GM12875 (cell line): ENCODE data around the gene CDSN.
"Not testable (repeated sequence)": the region's sequence is repeated elsewhere in the genome, so short reads cannot be mapped to it uniquely, and the experiment has no call there.

Experiments used
- H3K4me3 ChIP-seq: one replicate; pipeline ENCODE4 v1.5.1; 2011; ENCODE audit warnings: low read depth, low read length, control low read depth
- TF ChIP-seq, protein P1 (sequence below): IDR thresholded peaks from 2 replicates; pipeline ENCODE4 v1.5.1; 2011; ENCODE audit warnings: low read depth, mild to moderate bottlenecking, control low read depth, inconsistent platforms, low read length, moderate library complexity, borderline replicate concordance; ENCODE audit not compliant: insufficient read depth

Gene CDSN

DNA sequence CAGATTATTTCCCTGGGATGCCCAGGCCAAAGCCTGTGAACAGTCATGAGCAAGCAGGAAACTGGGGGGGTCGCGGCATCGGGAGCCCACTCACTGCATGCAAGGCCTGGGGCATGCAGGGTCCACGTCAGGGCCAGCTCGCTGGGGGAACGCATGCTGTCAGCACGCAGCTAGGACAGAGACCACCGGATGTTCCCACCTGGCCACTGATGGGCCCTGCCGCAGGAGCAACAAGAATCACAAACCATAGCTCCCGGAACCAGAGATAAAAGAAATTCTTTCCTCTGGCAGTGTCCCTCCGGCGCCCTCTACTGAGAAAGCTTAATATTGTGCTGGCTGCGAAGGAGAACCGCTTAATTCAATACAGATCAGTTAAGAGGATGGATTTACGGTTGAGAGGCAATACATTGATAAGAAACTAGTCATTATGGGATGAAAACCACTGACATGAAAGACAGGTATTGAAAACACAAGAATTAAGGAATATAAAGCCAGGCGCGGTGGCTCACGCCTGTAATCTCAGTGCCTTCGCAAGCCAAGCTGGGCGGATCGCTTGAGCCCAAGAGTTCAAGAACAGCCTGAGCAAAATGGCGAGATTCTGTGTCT is 40.5 kb downstream of the CDSN start:
- H3K4me3 ChIP-seq, result no peak overlapping the region
- TF ChIP-seq, protein P1, sequence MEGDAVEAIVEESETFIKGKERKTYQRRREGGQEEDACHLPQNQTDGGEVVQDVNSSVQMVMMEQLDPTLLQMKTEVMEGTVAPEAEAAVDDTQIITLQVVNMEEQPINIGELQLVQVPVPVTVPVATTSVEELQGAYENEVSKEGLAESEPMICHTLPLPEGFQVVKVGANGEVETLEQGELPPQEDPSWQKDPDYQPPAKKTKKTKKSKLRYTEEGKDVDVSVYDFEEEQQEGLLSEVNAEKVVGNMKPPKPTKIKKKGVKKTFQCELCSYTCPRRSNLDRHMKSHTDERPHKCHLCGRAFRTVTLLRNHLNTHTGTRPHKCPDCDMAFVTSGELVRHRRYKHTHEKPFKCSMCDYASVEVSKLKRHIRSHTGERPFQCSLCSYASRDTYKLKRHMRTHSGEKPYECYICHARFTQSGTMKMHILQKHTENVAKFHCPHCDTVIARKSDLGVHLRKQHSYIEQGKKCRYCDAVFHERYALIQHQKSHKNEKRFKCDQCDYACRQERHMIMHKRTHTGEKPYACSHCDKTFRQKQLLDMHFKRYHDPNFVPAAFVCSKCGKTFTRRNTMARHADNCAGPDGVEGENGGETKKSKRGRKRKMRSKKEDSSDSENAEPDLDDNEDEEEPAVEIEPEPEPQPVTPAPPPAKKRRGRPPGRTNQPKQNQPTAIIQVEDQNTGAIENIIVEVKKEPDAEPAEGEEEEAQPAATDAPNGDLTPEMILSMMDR, result peak; percentile 73; the same call in 1 of the 2 replicates

DNA sequence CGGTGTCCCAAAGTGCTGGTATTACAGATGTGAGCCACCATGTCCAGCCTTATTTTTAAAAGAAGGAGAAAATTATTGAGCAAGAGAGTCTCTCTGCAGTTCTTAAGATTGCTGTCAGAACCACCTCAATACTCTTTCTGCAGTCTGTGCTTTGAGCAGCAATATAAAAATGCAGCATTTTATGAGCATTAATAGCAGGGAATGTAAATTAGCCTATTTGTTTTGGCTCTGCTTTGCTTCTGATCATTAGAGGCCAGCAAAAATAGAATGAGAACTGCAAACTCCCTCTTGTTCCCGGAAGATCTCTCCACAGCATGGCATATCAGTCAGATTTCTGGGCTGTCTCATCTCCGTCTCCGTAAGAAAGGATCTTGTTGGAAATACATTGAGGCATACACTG is 43.6 kb downstream of the CDSN start:
- no peak overlapping the region for H3K4me3 ChIP-seq
- TF ChIP-seq, protein P1, result no peak

DNA sequence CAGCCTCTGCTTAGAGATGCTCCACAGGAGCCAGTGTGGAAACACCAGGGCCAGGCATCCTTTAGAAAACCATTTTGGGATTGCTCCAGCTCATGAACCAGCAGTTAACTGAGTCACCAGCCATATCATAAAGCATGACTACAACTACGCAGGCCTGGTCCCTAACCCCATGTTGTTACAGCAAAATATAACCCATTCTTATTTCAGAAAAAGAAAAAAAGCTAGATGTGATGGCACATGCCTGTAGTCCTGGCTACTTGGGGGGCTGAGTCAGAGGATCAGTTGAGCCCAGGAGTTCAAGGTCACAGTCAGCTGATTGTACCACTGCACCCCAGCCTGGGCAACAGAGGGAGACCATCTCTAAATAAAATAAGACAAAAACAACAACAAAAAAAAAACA is 44.7 kb downstream of the CDSN start:
- TF ChIP-seq, protein P1, result no peak
- no peak overlapping the region for H3K4me3 ChIP-seq

GRCh38 chr6:31074401-31074800 is 45.8 kb downstream of the CDSN start:
- H3K4me3 ChIP-seq, result no peak overlapping the region
- TF ChIP-seq, protein P1, result no peak

GRCh38 chr6:31070711-31071197 is 49.5 kb downstream of the CDSN start:
- TF ChIP-seq, protein P1, result peak; percentile 41; the same call in 1 of the 2 replicates
- H3K4me3 ChIP-seq, result no peak overlapping the region

DNA sequence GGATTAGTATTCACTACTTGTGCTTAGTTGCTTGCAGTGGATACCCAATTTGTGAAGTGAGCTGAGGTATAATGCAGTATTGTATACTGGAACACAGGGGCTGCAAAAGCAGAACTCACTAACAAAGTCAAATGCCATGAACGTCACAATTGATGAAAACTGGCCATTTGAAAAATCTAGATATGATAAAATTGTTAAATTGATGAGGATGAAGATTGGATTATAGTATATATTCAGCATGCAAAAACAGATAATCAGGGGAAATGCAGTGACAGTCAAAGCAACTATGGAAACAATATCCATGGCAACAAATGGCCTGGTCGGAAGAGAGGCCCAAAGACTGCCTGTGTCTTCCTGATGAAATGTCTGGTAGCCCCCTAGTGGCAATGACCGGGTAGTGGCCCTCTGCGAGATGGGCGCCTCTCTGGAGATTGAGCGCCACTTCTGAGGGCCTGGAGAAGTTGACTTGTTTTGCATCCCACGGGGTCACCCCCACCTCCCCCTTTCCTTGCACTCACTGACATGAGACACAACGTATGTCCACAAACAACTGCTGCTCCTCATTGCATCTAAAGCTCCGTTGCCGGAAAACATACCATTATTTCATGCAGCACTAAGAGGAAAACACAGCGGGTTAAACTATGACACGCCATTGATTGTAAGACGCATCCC is 51.4 kb downstream of the CDSN start:
- H3K4me3 ChIP-seq, result no peak overlapping the region
- TF ChIP-seq, protein P1, result peak; percentile 87

- H3K4me3 ChIP-seq, result not testable (repeated sequence)
These were observed 52.2 kb downstream of the CDSN start for GRCh38 chr6:31067891-31068668.

DNA sequence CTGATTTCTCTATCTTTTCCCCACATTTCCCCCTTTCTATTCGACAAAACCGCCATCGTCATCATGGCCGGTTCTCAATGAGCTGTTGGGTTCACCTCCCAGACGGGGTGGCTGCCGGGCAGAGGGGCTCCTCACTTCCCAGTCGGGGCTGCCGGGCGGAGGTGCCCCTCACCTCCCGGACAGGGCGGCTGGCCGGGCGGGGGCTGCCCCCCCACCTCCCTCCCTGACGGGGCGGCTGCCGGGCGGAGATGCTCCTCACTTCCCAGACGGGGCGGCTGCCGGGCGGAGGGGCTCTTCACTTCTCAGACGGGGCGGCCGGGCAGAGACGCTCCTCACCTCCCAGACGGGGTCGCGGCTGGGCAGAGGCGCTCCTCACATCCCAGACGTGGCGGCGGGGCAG is 53.2 kb downstream of the CDSN start:
- not testable (repeated sequence) for H3K4me3 ChIP-seq
